Medulla oblongata (tissue), 1 donor: ENCODE results near the gene CDKN2B-AS1.
"Not testable (repeated sequence)": the region's sequence is repeated elsewhere in the genome, so short reads cannot be mapped to it uniquely, and the experiment has no call there.

ENCODE experiments used
- DNase-seq: peaks from one replicate; pipeline ENCODE4 v3.0.0-alpha.2; 2015; ENCODE audit errors: extremely low spot score

Gene CDKN2B-AS1

GRCh38 chr9:21994556-21995005 is at the start of gene CDKN2B-AS1:
CDKN2B-AS1 (plus strand) TSS chr9:21994791.
- DNase-seq, result peak; percentile 72

DNA sequence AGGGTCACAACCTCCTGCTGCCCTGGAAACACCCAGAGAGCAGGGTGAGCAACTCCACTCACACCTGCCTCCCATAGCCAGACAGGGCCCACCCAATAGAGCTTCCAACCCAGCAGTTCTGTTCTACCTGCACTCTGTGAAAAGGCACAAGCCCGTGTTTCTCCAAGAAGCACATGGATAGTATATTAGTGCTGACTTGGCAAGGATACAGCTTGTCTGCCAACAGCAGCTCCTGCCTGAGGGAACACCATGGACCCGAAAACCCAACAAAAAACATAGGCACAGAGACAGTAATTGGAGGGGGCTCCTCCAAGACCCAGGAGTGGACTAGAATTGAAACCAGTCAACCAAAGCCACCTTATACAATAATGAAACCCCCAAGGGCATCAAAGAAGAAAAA is 49.0 kb upstream of the CDKN2B-AS1 start:
- DNase-seq, result no peak

GRCh38 chr9:21958833-21959232 is 35.8 kb upstream of the CDKN2B-AS1 start:
- DNase-seq, result no peak

- not testable (repeated sequence) for DNase-seq
Measured at GRCh38 chr9:21959268-21959667, 35.3 kb upstream of the CDKN2B-AS1 start.

GRCh38 chr9:21961569-21961968 is 33.0 kb upstream of the CDKN2B-AS1 start:
- no peak for DNase-seq

- DNase-seq, result no peak
Measured at GRCh38 chr9:21964925-21965385, 29.6 kb upstream of the CDKN2B-AS1 start.

DNA sequence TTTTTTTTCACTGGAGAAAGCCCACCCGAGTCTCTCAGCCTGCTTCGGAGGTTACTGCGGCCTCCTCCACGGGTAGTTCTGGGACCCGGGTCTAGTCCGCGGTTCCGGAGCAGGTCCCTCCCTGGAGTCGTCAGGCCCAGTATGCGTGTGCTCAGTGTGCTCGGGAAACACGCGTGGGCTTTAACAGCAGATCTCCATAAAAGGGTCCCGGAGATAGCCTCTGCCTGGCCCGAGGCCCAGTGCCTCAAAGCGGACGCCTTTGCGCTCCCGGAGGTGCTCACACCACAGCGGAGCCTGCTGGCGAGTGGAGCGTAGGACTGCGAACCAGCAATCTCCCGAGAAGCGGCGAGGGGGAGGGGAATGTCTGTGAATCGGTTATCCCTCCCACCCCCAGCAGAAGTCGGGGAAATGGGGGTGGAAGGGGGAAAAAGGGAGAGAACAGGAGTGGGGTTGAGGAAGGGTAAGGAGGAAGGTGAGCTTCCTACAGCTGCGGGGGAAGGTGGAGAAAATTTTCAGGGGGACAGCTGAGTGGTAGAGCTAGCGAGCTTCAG is 29.1 kb upstream of the CDKN2B-AS1 start:
- peak; percentile 17 for DNase-seq

GRCh38 chr9:21966140-21966851 is 28.3 kb upstream of the CDKN2B-AS1 start:
- DNase-seq, result no peak

- no peak for DNase-seq
Measured at GRCh38 chr9:21967169-21967568, 27.4 kb upstream of the CDKN2B-AS1 start.

DNA sequence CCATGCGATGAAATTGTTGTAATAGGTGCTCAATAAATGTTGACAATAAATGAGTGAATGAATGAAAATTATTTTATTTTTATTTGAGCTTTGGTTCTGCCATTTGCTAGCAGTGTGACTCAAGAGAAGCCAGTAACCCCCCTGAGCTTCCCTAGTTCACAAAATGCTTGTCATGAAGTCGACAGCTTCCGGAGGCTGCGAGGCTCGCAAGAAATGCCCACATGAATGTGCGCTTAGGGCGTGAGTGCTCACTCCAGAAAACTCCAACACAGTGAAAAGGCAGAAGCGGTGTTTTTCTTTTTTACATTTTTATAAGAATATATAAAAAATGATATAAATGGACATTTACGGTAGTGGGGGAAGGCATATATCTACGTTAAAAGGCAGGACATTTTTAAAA is 26.9 kb upstream of the CDKN2B-AS1 start:
- DNase-seq, result no peak

DNA sequence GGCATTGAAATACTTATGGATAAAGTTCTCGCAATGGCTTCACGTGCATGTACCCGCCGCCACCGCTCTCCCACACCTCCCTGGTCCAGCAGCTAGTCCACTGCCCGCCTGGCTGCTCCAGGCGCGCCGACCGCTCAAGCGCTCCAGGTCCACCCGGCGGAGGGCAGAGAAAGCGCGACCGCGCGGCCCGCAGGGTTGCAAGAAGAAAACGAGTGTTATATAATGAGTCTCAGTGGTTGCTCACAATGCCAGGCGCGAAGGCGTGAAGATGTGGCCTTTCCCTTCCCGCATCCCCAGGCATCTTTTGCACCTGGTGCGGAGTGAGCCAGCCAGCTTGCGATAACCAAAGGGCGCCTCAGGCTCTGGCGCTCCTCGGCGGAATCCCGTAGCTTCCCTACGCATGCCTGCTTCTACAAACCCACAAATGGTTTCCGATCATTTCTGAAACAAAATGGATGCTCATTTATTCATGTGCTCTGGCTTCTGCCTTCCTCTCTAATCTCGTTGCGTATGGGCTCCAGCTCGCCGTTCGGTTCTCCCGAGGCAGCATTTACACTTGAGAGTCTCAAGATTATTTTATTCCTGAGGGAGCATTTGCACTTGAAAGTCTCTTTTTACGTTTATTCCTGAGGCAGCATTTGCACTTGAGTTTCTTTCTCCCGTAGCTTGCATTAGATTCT is 26.1 kb upstream of the CDKN2B-AS1 start:
- no peak for DNase-seq

GRCh38 chr9:21969011-21969940 is 25.3 kb upstream of the CDKN2B-AS1 start:
- no peak for DNase-seq

DNA sequence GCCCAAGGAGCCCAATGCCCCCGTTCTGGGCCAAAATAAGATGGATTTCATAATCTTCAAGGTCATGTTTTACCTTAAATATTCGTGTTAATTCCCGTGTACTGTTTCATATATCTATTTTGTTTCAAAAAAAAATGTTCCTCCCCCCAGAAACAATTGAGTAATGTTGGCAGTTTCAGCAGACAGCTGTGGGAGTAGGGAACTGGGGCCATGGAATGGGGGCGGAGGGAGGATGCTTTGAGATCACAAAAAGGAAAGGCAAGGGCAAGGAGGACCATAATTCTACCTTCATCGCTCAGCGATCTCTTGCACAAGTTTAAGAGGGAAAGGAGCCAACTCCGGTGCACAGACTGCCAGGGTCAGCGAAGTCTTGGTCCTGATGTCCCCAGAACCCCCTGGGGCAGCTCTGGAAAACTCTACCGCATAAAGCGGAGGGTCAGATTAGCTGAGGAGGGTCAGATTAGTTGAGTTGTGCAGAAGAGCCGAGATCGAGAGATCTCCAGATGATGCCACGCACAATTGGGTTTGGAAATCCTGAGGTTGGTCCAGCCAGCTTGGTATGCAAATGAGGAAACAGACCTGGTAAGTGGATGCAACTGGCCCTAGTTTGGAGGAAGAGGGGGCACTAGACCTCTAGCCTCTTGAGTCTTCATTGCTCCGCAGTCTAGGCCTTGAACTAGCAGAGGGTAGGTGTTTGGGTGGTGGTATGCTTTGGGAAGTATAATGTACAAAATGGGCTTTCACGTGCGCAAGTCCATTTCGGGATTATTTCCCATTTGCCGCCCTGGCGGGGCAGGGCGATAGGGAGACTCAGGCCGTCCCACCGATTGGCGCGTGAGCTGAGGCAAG is 24.4 kb upstream of the CDKN2B-AS1 start:
- no peak for DNase-seq

DNA sequence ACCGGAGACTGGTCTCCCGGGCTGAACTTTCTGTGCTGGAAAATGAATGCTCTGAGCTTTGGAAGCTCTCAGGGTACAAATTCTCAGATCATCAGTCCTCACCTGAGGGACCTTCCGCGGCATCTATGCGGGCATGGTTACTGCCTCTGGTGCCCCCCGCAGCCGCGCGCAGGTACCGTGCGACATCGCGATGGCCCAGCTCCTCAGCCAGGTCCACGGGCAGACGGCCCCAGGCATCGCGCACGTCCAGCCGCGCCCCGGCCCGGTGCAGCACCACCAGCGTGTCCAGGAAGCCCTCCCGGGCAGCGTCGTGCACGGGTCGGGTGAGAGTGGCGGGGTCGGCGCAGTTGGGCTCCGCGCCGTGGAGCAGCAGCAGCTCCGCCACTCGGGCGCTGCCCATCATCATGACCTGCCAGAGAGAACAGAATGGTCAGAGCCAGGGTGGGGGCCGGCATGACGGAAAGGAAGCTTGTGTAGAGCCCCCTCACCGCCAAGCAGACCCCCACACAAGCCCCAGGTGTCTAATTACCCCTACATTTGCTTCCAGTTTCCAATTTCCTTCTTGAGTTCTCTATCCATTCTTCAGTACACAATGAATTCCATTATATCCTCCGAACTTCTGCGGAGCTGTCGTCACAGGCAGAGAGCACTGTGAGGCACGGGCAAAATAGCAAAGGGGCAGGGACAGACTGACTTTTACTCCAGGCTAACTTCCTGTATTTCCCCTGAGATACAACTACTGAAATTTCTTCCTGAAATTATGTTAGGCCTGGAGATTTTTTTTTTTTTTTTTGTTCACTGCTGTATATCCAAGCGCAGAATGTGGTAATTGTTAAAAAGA is 23.6 kb upstream of the CDKN2B-AS1 start:
- DNase-seq, result no peak

GRCh38 chr9:21972361-21972760 is 22.2 kb upstream of the CDKN2B-AS1 start:
- DNase-seq, result no peak

- no peak for DNase-seq
Measured at GRCh38 chr9:21974343-21974721, 20.3 kb upstream of the CDKN2B-AS1 start.

- DNase-seq, result no peak
Measured at GRCh38 chr9:21974722-21975409, 19.7 kb upstream of the CDKN2B-AS1 start.

GRCh38 chr9:21976334-21976875 is 18.2 kb upstream of the CDKN2B-AS1 start:
- DNase-seq, result no peak

- no peak for DNase-seq
Measured at GRCh38 chr9:21982391-21982790, 12.2 kb upstream of the CDKN2B-AS1 start.
